ENCODE results near the gene SURF1.
"Not testable (repeated sequence)": the region's sequence is repeated elsewhere in the genome, so short reads cannot be mapped to it uniquely, and the experiment has no call there.

The SURF1 gene

DNA sequence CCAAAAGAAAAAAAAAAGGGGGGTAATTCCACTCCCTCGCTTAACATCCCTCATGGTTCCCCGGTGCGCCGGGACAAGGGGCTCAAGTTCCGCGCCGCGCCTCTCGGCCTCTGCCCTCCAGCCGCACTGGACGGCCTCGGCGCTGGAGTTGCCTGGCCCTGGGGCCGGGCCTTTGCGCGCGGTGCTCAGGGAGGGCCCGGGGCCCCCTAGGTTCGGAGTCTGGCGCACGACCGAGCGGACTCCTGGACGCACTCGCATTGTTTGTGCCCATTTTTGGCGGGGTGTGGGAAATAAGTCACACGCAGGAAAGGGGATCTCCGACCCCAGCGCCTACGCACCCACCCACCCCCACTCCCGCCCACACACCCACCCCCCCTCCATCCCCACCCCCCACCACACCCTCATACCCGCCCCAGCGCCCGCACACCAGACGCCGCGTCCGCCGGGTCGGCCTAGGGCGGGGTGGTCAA is 8.7 kb downstream of the SURF1 start:
- peak overlapping the region; percentile 93 for H3K27ac ChIP-seq
- DNase-seq (ENCODE audit: low read depth, low spot score): no peak

DNA sequence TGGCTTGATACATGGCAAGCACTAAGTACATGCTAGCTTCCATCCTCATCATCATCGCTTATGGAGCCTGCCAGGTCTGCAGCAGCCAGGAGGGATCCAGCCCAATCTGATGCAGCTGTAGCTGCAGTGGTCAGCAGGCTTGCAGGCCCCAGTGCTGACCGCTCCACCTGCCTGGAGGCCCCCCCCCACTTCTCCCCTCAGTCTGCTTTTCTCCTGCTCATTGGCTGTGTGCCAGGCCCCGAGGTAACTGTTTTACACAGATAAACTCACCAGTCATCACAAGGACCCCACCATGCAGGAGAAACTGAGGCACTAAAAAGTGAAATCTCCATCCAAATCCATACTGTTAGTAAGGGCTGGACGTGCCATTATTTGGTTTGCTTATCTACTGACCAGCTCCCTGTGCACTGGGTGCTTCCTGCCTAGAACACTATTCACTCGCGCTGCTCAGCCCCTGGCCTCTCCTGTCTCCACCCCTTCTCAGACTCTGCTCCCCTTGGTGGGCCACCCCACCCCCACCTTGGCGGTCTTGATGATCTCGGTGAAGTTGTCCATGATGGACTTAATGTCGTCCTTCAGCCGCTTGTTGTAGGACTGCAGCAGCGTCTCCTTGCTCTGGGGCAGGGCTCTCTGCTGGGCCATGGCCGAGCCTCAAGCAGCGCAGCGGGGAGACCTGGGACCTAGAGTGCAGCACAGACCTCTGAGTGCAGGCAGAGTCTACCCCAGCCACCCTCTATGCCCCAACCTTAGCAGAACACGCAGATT is 10.1 kb downstream of the SURF1 start:
- no peak for DNase-seq (ENCODE audit: low read depth, low spot score)
- H3K27ac ChIP-seq: no peak overlapping the region

- no peak for DNase-seq (ENCODE audit: low read depth, low spot score)
- H3K27ac ChIP-seq: no peak overlapping the region
Measured at GRCh38 chr9:133345596-133345995, 10.7 kb downstream of the SURF1 start.

DNA sequence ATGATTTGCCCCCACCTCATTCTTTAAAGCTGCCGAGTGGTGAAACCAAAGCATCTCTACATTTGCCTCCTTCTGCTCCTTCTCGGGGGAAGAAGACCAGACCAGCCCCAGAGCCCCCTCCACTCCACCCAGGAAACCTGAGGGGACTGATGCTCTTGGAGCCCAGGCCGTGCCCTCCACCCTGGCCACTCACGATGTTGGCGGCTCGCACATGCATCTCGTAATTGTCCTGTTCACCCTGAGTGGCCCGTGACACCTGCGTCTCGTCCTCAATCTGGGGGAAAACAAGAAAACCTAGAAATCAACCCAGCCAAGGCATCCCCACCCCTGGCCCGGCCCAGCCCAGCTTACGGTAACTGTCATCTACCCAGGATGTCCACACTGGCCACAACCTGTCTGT is 11.3 kb downstream of the SURF1 start:
- DNase-seq (ENCODE audit: low read depth, low spot score): no peak
- no peak overlapping the region for H3K27ac ChIP-seq

DNA sequence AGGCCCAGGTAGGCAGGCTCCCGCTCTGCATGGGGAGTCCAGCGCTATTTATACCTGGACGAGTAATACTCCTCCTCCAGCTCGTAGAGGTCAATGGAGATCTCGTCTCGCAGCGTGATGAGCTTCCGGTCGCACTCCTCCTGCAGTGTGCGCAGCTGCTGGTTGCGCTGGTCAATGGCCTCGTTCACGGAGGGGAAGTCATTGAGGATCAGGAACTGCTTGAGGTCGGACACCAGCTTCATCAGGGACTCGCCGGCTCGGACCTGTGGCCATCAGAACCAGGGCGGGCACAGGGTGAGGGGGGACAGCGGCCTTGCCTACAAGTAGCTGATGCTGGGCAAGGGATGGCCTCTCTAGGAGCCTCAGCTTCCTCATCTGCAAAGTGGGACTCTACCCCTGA is 12.2 kb downstream of the SURF1 start:
- H3K27ac ChIP-seq: no peak overlapping the region
- no peak for DNase-seq (ENCODE audit: low read depth, low spot score)

GRCh38 chr9:133342570-133342969 is 13.7 kb downstream of the SURF1 start:
- no peak for DNase-seq (ENCODE audit: low read depth, low spot score)
- no peak overlapping the region for H3K27ac ChIP-seq

- H3K27ac ChIP-seq: no peak overlapping the region
- DNase-seq (ENCODE audit: low read depth, low spot score): no peak
Measured at GRCh38 chr9:133342069-133342406, 14.2 kb downstream of the SURF1 start.

- no peak overlapping the region for H3K27ac ChIP-seq
- DNase-seq (ENCODE audit: low read depth, low spot score): no peak
Measured at GRCh38 chr9:133341369-133342068, 14.8 kb downstream of the SURF1 start.

DNA sequence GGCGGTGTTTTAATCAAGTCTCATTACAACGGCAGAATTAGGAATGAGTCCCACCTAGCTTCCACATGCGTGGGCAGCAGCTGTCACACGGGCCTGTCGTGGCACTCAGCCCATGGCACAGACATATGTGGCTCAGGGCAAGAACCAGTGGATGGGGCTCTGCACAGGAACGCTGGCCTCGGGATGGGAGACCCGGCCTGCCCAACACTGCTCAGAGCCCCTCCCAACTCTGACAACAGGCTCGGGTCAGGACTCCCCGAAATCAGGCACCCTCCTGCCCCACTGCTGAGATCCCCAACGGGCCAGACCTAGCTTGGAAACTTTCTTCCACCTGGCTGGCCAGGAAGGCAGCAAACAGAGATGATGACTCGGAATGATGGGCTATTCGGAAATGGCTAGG is 15.4 kb downstream of the SURF1 start:
- no peak for DNase-seq (ENCODE audit: low read depth, low spot score)
- no peak overlapping the region for H3K27ac ChIP-seq

GRCh38 chr9:133340256-133340655 is 16.0 kb downstream of the SURF1 start:
- no peak for DNase-seq (ENCODE audit: low read depth, low spot score)
- H3K27ac ChIP-seq: no peak overlapping the region

DNA sequence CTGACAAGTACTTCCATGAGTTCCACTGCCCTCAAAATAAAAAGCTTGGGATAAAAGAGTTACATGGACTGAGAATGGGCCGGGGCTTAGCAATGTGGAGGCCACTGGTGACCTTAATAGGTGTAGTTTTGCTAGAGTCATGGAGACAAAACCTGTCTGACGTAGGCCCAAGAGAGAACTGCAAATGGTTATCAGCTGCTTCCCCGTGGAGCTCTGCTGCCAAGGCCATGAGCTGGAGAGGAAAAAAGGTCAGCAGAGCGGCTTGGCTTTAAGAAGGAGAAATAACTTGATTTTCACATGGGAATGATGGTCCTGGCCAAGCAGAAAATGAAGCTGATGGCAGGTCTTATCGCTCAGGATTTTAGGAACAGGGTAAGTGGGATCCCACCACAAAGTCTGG is 16.6 kb downstream of the SURF1 start:
- DNase-seq (ENCODE audit: low read depth, low spot score): no peak
- no peak overlapping the region for H3K27ac ChIP-seq

DNA sequence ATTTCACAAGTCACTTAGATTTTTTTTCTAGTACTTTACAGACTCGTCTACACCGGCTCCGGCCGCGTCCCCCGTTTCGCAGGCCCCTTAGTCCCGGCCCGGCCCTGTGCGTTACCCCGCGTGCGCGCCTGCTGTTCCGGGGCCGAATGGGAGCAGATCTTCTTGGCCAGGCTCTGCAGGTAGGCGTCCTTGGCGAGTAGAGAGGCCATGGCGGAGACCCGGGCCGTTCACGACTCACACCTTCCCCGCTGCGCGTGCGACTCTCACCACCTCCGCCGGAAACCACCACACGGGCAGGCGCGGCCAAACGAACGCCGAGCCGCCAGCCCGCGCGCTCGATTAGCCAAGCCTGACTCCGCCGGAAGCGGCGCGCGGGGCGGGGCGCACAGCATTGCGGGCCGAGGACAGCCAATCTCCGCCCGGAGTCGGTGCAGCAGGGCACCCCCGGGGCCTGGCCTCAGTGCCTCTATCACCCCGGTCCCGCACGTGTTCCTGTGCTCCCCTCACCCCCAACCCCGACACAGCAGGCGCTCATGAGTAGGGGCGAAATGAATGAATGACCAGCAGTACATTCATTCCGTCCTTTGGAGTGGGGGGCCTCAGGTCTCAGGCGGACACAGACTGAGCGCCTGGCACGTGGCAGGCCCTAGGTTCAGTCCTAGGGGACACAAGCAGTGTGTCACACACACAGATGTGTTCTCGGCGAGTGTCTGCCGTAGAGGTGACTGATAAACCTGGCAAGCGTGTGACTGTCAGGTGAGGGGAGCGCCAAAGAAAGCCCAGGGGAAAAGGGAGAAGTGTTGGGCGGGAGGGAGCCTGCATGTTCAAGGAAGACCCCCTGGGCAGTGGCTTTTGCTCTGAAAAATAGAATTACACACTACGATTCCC is 20.1 kb downstream of the SURF1 start, which contains the start of gene SURF6:
Gene SURF6, minus strand, starts transcription at position 265 of the 888 bp plus-strand sequence. Its CDS starts 56 bp downstream, at position 209.
- peak; percentile 43 for DNase-seq (ENCODE audit: low read depth, low spot score)
- peak within 1 kb of the TSS; percentile 56 for H3K27ac ChIP-seq

DNA sequence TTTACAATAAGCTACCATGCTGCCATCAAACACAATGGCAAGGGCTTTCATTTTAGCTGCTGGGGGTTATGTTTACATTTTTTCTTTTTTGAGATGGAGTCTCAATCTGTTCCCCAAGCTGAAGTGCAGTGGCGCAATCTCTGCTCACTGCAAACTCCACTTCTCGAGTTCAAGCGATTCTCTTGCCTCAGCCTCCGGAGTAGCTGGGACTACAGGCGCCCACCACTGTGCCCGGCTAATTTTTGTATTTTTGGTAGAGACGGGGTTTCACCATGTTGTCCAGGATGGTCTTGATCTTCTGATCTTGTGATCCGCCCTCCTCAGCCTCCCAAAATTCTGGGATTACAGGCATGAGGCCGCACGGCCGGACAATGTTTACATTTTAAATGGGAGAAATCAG is 21.4 kb downstream of the SURF1 start:
- not testable (repeated sequence) for H3K27ac ChIP-seq; DNase-seq (ENCODE audit: low read depth, low spot score)

DNA sequence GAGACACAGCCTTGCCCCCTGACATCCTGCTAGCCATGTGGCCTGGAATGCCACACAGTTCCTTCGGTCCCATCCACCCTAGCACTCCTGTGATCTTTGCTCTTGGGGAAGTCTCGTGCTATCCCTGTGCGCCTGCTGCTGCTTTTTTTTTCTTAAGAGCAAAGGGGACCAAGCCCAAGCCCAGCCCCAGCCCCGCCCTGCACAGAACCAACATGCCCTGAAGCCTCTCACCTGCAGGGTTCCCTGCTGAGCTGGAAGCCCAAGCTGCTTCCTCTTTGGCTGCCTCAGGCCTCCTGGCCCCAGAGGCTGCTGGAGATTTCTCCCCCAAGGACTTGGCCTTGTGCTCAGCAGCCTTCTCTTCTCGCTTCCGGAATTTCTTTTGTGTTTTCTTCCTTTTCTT is 22.1 kb downstream of the SURF1 start:
- H3K27ac ChIP-seq: no peak overlapping the region
- DNase-seq (ENCODE audit: low read depth, low spot score): no peak

DNA sequence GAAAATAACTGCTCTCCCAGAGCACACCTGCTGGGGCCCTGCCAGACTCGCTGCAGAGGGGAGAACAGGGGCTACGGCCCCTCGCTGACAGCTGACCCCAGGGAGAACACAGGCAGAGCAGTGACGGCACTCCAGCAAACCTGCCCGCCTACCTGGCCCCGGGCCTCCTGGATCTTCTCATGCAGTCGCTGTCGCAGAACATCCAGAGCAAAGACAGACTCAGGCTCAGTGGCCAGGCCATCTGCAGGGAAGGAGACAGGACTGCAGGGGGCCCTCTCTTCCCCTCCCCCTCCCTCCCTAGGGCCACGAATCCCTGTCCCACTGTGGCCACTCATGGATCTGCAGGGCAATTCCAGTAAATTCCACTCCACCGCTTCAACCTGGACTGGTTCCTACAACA is 22.7 kb downstream of the SURF1 start:
- no peak for DNase-seq (ENCODE audit: low read depth, low spot score)
- no peak overlapping the region for H3K27ac ChIP-seq

DNA sequence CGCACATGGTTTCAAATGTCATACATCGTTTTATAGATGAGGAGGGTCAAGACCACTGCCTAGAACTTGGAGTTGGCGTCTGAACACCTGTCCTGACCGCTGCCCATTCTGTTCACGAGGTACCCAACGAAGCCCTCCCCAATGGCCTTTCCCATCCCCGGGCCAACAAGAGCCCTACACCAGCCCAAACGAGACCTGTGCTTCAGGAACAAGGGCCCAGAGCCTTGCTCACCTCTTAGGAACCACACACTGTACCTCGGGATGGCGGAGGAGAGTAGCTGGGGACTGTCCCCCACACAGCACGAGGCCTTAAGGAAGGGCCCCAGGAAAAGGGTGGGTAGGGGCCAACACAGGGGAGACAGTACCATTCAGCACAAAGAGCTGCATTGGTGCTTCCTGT is 23.3 kb downstream of the SURF1 start:
- no peak overlapping the region for H3K27ac ChIP-seq
- DNase-seq (ENCODE audit: low read depth, low spot score): no peak

DNA sequence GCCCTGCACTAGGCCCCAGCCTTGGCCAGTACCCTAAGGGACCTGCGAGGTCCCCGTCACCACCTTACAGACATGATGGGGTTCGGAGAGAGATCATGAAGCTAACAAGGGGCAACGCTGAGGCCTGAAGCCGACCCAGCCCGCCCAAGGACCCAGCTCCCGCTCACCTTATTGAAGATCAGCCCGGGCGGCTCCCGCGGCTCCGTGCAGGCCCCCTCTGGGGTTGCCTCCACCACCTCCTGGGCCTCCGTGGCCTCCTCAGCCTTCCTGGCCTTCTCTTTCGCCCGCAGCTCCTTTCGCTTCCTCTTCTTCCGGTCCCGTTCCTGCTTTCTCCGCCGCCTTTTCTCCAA is 23.9 kb downstream of the SURF1 start:
- DNase-seq (ENCODE audit: low read depth, low spot score): no peak
- no peak overlapping the region for H3K27ac ChIP-seq

- DNase-seq (ENCODE audit: low read depth, low spot score): no peak
- no peak overlapping the region for H3K27ac ChIP-seq
Measured at GRCh38 chr9:133331641-133332380, 24.5 kb downstream of the SURF1 start.

DNA sequence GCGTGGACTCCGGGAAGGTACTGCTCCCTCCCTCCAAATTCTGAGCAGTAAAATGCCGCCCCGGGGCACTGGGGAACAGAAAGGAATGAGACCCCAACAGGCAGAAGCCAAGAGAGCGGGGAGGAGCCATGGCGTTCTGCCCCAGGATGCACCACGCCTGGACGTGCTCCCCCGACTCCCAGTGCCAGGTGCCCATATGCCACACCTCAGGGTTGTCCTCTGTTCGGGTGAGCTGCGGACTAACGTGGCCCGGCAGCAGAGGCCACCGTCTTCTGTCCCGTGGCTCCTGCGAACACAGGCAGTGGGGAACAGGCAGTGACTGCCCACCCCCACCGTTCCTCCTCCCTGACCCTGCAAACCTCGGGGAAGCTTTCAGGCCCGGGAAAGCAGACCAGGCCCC is 25.1 kb downstream of the SURF1 start:
- H3K27ac ChIP-seq: no peak overlapping the region
- no peak for DNase-seq (ENCODE audit: low read depth, low spot score)
